SU-DHL-6 (cell line): ENCODE measurements around the gene AMFR.

Experiments used
- EZH2phosphoT487 ChIP-seq: fragments of 200-600 bp; sonication (generic), shearing (Covaris generic); conservative IDR thresholded peaks from 2 replicates; pipeline ENCODE4 v1.6.1; 2018; ENCODE audit warnings: mild to moderate bottlenecking, antibody characterized with exemption, low read length, moderate library complexity, mixed read lengths
- TF ChIP-seq, protein P1 (sequence below): fragments of 200-600 bp; sonication (generic); IDR thresholded peaks from one replicate; pipeline ENCODE4 v1.5.1; 2017; ENCODE audit warnings: antibody characterized with exemption, mild to moderate bottlenecking, low read length, moderate library complexity; ENCODE audit not compliant: insufficient read depth, poor library complexity, severe bottlenecking

DNA sequence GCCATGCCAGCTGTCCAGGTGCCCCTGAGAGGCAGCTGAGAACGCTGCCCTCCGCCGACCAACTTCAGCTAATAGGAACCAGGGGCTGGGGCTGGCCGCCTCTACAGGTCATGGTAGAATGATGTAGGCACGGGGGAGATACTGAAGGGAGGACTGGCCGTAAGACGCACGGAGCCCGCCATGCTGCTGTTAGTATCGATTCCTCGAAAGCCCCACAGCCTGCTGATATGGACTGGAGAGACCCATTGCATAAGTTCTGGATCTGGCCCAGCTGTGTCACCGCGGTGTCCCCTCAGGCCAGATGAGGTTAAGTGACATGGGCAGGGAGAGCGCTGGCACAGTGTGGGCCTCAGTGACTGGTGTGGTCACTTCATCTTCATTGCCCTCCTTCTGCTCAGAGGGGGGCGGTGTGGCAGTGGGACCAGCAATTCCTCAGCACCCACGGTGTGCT, 75.6 kb downstream of the AMFR start:
- TF ChIP-seq, protein P1, sequence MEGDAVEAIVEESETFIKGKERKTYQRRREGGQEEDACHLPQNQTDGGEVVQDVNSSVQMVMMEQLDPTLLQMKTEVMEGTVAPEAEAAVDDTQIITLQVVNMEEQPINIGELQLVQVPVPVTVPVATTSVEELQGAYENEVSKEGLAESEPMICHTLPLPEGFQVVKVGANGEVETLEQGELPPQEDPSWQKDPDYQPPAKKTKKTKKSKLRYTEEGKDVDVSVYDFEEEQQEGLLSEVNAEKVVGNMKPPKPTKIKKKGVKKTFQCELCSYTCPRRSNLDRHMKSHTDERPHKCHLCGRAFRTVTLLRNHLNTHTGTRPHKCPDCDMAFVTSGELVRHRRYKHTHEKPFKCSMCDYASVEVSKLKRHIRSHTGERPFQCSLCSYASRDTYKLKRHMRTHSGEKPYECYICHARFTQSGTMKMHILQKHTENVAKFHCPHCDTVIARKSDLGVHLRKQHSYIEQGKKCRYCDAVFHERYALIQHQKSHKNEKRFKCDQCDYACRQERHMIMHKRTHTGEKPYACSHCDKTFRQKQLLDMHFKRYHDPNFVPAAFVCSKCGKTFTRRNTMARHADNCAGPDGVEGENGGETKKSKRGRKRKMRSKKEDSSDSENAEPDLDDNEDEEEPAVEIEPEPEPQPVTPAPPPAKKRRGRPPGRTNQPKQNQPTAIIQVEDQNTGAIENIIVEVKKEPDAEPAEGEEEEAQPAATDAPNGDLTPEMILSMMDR = no peak
- no peak for TF ChIP-seq EZH2phosphoT487
